AG04450 (cell line): ENCODE measurements around the gene CGNL1. TPM values are rescaled to one million over a fixed set of nuclear protein-coding genes. Genes with fewer than 3 reads are reported as not detected.

Experiments used
- CTCF ChIA-PET: fragments of 300-600, 350-600 bp; formaldehyde crosslinking; extraction: SDS; loops from one replicate; lab custom pipeline; 2022; ENCODE audit warnings: antibody characterized with exemption, inconsistent platforms; lab: Charles Lee
- POLR2A ChIA-PET: fragments of 350-600 bp; formaldehyde crosslinking; extraction: SDS; loops from one replicate; lab custom pipeline; 2021; ENCODE audit warnings: antibody characterized with exemption, inconsistent platforms; lab: Yijun Ruan, JAX
- DNase-seq: peaks from one replicate; pipeline ENCODE4 v3.0.0-alpha.2; 2011; ENCODE audit warnings: low read depth, low spot score
- H3K27ac ChIP-seq: one replicate; pipeline ENCODE4 v1.5.1; 2012; ENCODE audit warnings: low read depth, low read length, control low read depth
- H3K27me3 ChIP-seq: one replicate; pipeline ENCODE4 v1.6.0; 2012; ENCODE audit warnings: low read length; ENCODE audit not compliant: control insufficient read depth, insufficient read depth
- H3K4me3 ChIP-seq: 2 replicates; pipeline ENCODE4 v1.5.1; 2011; ENCODE audit warnings: mild to moderate bottlenecking, low read depth, low read length, control low read depth
- H3K9me3 ChIP-seq: 2 replicates; pipeline ENCODE4 v1.5.1; 2012; ENCODE audit warnings: low read length; ENCODE audit not compliant: control insufficient read depth, insufficient read depth
- polyA plus RNA-seq: library from polyadenylated mRNA; depleted of rRNA; stranded (reverse); fragments of >200 nt; gene quantifications from 2 replicates; pipeline ENCODE4 v1.2.3, GENCODE V29; 2011
- TF ChIP-seq, protein P1 (sequence below): IDR thresholded peaks from 2 replicates; pipeline ENCODE4 v1.5.1; 2011; ENCODE audit warnings: low read depth, low read length, control low read depth, inconsistent platforms

The CGNL1 gene
- polyA plus RNA-seq, 1 experiment: 0.25 TPM

DNA sequence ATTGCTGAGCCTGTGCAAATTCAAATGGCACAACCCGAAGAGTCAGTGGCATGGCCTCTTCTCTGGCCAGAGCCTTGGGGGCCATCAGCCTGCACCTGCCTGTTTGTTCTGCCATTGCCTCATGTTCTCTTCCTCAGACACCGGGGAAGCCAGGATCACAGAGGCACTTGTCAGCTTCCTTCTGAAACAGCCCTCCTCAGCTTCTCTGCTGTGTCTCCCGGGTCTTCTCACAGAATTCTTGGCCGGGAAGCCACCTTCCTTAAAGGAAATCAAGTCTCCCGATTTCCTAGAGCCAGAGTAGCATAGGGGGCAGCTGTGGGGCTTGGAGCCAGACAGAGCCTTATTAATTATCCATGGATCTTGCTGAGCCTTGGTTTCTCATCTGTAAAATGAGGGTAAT is 47.4 kb upstream of the CGNL1 start:
- DNase-seq: no peak
- ChIA-PET CTCF (interaction anchor here (1.2 to 3.1 kb wide), 4 partner anchors 12 to 507 kb away, joined by 3 to 12 read pairs (median 4); no protein-coding TSS in a partner anchor), POLR2A (no interaction called here)
- no peaks in the 10 kb centered on the region; the same call in 1 of the 2 replicates for H3K9me3 ChIP-seq
- H3K27ac ChIP-seq: no peak overlapping the region
- H3K4me3 ChIP-seq: no peak overlapping the region
- TF ChIP-seq, protein P1, sequence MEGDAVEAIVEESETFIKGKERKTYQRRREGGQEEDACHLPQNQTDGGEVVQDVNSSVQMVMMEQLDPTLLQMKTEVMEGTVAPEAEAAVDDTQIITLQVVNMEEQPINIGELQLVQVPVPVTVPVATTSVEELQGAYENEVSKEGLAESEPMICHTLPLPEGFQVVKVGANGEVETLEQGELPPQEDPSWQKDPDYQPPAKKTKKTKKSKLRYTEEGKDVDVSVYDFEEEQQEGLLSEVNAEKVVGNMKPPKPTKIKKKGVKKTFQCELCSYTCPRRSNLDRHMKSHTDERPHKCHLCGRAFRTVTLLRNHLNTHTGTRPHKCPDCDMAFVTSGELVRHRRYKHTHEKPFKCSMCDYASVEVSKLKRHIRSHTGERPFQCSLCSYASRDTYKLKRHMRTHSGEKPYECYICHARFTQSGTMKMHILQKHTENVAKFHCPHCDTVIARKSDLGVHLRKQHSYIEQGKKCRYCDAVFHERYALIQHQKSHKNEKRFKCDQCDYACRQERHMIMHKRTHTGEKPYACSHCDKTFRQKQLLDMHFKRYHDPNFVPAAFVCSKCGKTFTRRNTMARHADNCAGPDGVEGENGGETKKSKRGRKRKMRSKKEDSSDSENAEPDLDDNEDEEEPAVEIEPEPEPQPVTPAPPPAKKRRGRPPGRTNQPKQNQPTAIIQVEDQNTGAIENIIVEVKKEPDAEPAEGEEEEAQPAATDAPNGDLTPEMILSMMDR: no peak
- no peaks in the 10 kb centered on the region for H3K27me3 ChIP-seq

DNA sequence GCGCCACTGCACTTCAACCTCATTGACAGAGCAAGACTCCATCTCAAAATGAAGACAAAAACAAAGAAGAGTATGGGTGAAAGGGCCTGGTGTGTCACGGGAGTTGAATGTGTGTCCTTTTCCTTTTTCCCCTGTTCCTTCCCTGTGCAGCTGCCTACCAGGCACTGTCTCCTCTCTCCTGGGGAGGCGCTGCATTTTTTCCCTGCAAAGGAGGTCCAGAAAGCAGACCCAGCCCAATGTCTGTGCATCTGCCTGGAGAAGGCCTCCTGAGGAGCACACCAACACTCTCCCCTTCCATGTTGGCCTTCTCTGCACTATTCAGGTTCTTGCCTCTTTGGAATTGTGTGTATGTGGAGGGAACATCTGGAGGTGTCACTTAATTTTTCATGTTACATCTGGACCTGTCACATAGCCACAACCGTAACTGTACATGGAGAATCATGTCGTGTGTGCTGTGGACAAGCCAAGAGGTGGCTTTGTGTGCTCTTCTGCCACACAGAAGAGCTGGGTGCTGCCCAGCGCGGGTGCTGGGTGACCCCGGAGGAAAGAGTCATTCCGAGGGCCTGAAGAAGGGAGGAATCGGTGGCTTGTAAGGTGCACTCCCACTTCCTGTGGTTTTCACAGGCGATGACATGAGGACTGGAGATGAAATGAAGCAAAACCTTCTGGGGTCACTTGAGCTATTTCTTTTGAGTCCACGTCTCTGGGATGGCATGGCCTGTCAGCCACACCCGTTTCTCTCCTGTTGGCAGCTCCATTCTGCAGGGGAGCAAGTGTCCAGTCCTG is 46.5 kb upstream of the CGNL1 start:
- TF ChIP-seq, protein P1: no peak
- no peak for DNase-seq
- no peak overlapping the region for H3K4me3 ChIP-seq
- H3K27ac ChIP-seq: no peak overlapping the region
- no peaks in the 10 kb centered on the region for H3K27me3 ChIP-seq
- ChIA-PET POLR2A (no interaction called here), CTCF (interaction anchor here (3.1 kb wide), 1 partner anchor 11 kb away, joined by 12 read pairs; no protein-coding TSS in a partner anchor)
- H3K9me3 ChIP-seq: no peaks in the 10 kb centered on the region; the same call in 1 of the 2 replicates

DNA sequence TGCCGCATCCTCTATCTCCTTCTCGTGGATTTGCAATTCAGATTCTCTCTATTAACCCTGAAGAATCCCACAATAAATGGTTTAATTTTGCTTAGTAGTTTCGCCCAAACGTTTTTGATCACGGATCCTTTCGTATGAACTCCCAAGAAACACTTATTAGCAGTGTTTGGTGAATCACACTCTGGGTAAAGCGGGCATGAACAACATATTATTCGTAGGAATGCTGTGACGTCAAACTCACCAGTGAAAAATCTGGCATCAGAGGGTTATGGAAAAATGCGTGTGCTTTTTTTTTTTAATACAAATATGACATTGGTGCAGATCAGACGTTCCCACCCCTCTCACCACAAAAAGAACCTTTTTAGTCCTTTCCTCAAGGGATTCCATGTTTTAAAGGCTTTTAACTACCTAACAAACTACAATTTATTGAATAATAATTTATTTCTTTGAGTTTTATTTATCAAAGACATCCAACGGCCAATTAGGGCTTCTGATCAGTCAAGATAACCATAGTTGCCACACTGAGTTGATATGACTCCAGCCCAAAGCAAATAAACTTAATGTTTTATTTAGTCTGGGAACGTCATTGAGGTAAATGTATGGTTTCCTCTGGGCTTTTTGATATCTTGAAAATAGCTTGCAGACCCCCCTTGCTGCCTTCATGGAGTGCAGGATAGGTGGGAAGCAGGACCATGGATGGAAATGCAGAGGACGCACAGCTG is 45.5 kb upstream of the CGNL1 start:
- DNase-seq: no peak
- ChIA-PET CTCF (interaction anchor here (3.1 kb wide), 1 partner anchor 10 kb away, joined by 12 read pairs; no protein-coding TSS in a partner anchor), POLR2A (no interaction called here)
- Histone ChIP-seq H3K27me3 (no peaks in the 10 kb centered on the region), H3K27ac (no peak overlapping the region), H3K9me3 (no peaks in the 10 kb centered on the region; the same call in 1 of the 2 replicates), H3K4me3 (no peak overlapping the region)
- TF ChIP-seq, protein P1: no peak

DNA sequence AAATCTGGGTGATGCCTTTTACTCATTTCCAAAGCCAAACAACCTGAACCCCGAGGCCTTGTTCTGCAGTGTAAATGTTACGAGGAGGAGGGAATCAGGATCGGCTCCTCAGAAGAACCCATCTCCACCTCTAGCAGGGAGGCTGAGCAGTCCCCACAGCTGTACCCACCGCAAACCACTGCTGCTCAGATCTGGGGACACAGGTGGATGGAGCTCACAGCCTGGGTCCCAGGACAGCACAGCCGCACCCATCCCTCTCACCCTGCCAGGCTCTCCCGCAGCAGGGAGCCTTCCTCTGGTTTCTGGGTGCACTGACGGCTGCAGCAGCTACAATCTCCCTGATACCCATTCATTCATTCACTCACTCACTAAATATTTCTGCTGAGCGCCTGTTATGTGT is 44.0 kb upstream of the CGNL1 start:
- H3K4me3 ChIP-seq: no peak overlapping the region
- TF ChIP-seq, protein P1: no peak
- no peak overlapping the region for H3K27ac ChIP-seq
- CTCF ChIA-PET: interaction anchor here (0.5 to 1.5 kb wide), 4 partner anchors 194 to 849 kb away, joined by 3 to 4 read pairs (median 3); no protein-coding TSS in a partner anchor
- H3K27me3 ChIP-seq: no peaks in the 10 kb centered on the region
- DNase-seq: no peak
- no peaks in the 10 kb centered on the region for H3K9me3 ChIP-seq
- POLR2A ChIA-PET: no interaction called here

DNA sequence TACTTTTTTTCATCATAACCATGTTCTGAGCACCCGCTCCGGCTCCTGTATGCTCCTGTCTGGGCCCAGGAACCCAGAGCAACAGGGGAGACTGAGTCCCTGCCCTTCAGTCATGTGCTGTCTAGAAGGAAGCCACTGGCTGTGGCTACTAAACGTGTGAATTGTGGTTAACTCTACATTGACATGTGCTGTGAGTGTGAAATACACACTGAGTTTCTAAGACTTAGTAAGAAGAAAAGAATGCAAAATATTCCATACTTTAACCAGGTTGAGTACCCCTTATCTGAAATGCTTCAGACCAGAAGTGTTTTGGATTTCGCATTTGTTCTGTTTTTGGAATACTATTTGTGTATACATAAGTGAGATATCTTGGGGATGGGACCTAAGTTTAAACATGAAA is 42.8 kb upstream of the CGNL1 start:
- TF ChIP-seq, protein P1: no peak
- Histone ChIP-seq H3K27ac (no peak overlapping the region), H3K9me3 (no peaks in the 10 kb centered on the region), H3K4me3 (no peak overlapping the region), H3K27me3 (no peaks in the 10 kb centered on the region)
- CTCF ChIA-PET: interaction anchor here (1.0 to 1.5 kb wide), 2 partner anchors 194 kb away, joined by 4 to 5 read pairs; no protein-coding TSS in a partner anchor
- POLR2A ChIA-PET: no interaction called here
- no peak for DNase-seq
